HG02798 (cell line): Measurements from ENCODE around the gene RAB7B.

ENCODE experiments used
- ATAC-seq: cut with Tn5 transposase; IDR thresholded peaks from one replicate; pipeline ENCODE4 v1.9.1; 2021; ENCODE audit warnings: mild to moderate bottlenecking; ENCODE audit not compliant: unreplicated experiment, poor library complexity

RAB7B gene

GRCh38 chr1:205976708-205977401 lies 26.3 kb downstream of the RAB7B start:
- no peak for ATAC-seq

- no peak for ATAC-seq
Observed at GRCh38 chr1:205976036-205976435, 27.2 kb downstream of the RAB7B start.

GRCh38 chr1:205975387-205975998 lies 27.7 kb downstream of the RAB7B start:
- ATAC-seq = no peak

- no peak for ATAC-seq
Observed at GRCh38 chr1:205974712-205975111, 28.5 kb downstream of the RAB7B start.

- no peak for ATAC-seq
Observed at GRCh38 chr1:205973377-205974232, 29.6 kb downstream of the RAB7B start.

- ATAC-seq = no peak
Observed at GRCh38 chr1:205972491-205973168, 30.6 kb downstream of the RAB7B start.

GRCh38 chr1:205972081-205972480 lies 31.1 kb downstream of the RAB7B start:
- no peak for ATAC-seq

- ATAC-seq = no peak
Observed at GRCh38 chr1:205971082-205971481, 32.1 kb downstream of the RAB7B start.

- ATAC-seq = no peak
Observed at GRCh38 chr1:205970486-205970885, 32.7 kb downstream of the RAB7B start.

- no peak for ATAC-seq
Observed at GRCh38 chr1:205969229-205969628, 34.0 kb downstream of the RAB7B start.

GRCh38 chr1:205967554-205968335 lies 35.5 kb downstream of the RAB7B start:
- ATAC-seq = no peak

- ATAC-seq = no peak
Observed at GRCh38 chr1:205965036-205965884, 37.9 kb downstream of the RAB7B start.

- no peak for ATAC-seq
Observed at GRCh38 chr1:205963352-205964155, 39.6 kb downstream of the RAB7B start.

GRCh38 chr1:205962821-205963221 lies 40.4 kb downstream of the RAB7B start:
- ATAC-seq = no peak

- no peak for ATAC-seq
Observed at GRCh38 chr1:205961991-205962820, 41.0 kb downstream of the RAB7B start.

- peak; percentile 37 for ATAC-seq
Observed at GRCh38 chr1:205961405-205961804, 41.8 kb downstream of the RAB7B start.

- no peak for ATAC-seq
Observed at GRCh38 chr1:205959789-205960188, 43.4 kb downstream of the RAB7B start.
